ENCODE measurements around the gene RAB38.

The RAB38 gene

GRCh38 chr11:88174709-88175568 is at the start of gene RAB38:
RAB38 (minus strand) TSS chr11:88175443; CDS start chr11:88175384, 59 bp downstream.
- DNase-seq (ENCODE audit: low spot score), result no peak

- no peak for DNase-seq (ENCODE audit: low spot score)
These were observed 38.2 kb upstream of the RAB38 start for GRCh38 chr11:88213406-88213805.

DNA sequence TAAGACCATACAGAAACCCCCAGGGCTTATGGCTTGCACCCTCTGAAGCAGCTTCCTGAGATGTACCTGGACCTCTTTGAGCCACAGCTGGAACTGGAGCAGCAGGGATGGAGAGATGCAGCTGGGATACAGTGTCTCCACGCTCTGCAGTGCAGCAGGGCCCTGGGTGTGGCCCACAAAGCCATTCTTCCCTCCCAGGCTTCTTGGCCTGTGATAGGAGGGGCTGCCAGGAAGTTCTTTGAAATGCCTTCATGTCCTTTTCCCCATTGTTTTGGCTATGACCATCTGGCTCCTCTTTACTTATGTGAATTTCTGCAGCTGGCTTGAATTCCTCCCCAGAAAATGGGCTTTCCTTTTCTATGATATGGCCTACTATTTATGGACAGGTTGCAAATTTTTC is 37.1 kb upstream of the RAB38 start:
- no peak for DNase-seq (ENCODE audit: low spot score)

DNA sequence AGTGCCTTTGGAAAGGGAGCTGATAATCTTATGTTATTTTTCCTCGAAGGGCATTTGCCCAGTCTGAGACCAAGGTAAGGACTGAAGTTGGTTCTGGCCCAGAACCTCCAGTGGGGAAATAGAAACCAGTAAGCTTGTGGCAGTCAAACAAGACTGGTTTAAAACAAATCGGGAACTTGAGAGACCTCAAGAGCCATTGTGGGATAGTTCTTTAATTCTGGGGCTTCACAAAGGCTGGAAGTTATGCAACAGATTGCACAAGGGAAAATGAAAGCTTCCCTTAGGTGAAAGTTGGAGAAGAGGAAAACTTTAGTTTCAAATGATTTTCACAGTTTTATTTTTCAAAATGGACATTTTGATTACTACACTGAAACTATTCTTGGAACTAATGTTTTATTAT is 33.5 kb upstream of the RAB38 start:
- no peak for DNase-seq (ENCODE audit: low spot score)

GRCh38 chr11:88206751-88207150 is 31.5 kb upstream of the RAB38 start:
- DNase-seq (ENCODE audit: low spot score), result no peak

GRCh38 chr11:88204353-88204752 is 29.1 kb upstream of the RAB38 start:
- DNase-seq (ENCODE audit: low spot score), result no peak

DNA sequence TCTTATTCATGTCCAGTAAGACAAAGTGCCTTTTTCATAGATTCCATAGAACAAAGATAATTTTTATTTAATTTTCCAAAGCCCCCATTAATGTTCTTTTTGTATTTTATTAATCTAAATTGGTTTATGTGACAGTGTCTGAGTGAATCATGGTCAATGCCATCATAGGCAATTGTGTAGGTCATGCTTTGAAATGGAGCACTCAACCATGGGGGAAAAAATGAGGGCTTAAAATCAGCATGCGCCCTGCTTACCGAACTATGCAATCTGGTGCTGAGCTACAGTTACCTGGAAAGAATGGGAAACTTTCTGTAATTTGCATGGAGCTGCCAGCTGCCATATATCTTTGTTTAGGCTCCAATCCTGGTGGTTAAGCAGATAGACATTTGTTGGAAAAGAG is 28.4 kb upstream of the RAB38 start:
- DNase-seq (ENCODE audit: low spot score), result no peak

GRCh38 chr11:88202498-88202897 is 27.3 kb upstream of the RAB38 start:
- DNase-seq (ENCODE audit: low spot score), result no peak

- DNase-seq (ENCODE audit: low spot score), result no peak
These were observed 21.1 kb upstream of the RAB38 start for GRCh38 chr11:88196393-88196792.

GRCh38 chr11:88195908-88196307 is 20.7 kb upstream of the RAB38 start:
- DNase-seq (ENCODE audit: low spot score), result no peak

DNA sequence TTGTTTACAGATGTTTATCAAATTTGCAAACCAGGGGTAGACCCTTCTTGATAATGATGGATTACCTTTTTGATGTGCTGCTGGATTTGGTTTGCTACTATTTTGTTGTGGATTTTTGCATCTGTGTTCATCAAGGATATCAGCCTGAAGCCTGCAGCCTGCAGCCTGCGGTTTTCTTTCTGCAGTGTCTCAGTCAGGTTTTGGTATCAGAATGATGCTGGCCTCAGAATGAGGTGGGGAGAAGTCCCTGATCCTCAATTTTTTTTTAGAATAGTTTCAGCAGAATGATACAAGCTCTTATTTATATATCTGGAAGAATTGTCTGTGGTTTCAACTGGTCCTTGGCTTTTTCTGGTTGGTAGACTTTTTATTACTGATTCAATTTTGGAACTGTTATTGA is 19.7 kb upstream of the RAB38 start:
- no peak for DNase-seq (ENCODE audit: low spot score)

GRCh38 chr11:88193278-88193677 is 18.0 kb upstream of the RAB38 start:
- no peak for DNase-seq (ENCODE audit: low spot score)

- no peak for DNase-seq (ENCODE audit: low spot score)
These were observed 13.7 kb upstream of the RAB38 start for GRCh38 chr11:88188932-88189253.

- no peak for DNase-seq (ENCODE audit: low spot score)
These were observed 13.1 kb upstream of the RAB38 start for GRCh38 chr11:88188251-88188931.

GRCh38 chr11:88183233-88183632 is 8.0 kb upstream of the RAB38 start:
- DNase-seq (ENCODE audit: low spot score), result no peak

GRCh38 chr11:88181776-88182175 is 6.5 kb upstream of the RAB38 start:
- no peak for DNase-seq (ENCODE audit: low spot score)

DNA sequence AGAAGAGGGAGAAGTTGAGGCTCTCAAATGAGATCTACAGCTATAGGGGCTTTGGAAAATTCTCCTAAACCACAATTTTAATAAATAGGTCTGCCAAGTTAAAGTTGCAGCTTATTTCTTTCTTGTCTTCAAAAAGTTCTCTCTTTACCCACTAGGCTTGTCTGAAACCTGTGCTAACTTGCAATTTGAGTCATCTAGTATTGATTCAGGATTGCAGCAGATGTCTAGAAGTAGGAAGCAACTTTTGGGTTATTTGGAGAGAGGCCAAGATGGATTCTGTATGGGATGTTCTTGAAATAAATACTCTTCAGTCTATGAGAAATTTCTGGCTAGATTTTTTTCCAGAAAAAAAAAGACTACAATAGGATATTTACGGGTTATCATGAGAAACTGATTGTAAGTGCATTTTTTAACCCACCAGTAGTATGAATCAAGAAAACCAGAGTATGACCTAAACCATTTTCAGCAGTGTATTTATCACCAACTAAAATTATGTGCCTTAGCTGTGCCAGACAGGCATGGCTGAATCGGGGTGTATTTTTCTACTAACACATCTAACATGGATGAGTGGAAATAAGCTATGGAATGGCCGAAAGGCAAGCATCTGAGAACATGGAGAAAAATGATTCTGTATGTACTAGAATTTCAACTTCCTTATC is 4.9 kb upstream of the RAB38 start:
- DNase-seq (ENCODE audit: low spot score), result no peak

DNA sequence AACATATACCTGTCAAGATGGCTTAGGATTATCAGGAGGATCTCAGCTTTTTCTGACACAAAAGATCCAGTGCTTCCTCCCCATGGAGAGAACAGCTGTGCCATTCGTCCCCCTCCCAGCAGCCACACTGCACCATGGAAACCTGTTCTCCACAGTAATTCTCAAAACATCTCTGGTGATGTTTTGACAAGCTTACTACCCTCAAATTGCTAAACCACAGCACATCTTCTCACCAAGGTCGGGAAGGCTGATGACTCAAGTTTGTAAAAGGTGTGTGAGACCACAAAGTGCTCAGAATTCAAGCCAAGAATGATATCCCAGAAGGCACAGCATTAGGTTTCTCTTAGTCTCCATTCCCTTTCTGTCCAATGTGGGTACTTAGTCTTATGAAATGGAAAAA is 3.9 kb upstream of the RAB38 start:
- no peak for DNase-seq (ENCODE audit: low spot score)

- no peak for DNase-seq (ENCODE audit: low spot score)
These were observed 2.9 kb upstream of the RAB38 start for GRCh38 chr11:88178191-88178590.

DNA sequence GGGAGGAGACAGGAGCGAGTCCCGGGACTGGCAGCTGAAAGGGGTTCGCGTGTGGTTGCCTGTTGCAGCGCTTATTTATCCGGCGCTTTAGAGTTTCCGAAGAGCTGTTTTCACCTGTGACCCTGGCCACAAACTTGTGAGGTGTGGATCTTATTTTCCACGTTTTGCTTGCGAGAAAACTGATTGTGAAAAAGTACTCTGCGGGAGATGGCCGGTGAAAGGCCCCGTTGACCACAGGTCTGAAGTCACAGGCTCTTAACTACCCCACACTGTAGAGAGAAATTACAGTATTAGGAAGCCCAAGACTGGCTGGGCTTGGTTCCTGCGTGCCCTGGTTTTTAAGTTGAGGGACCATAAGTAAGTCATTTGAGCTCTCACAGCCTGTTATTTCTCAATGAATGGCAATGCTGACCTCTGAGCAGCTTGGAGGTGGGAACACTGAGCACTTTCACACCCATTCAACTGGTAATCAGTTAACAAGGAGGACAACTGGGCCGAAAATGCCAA is 379 bp upstream of the RAB38 start:
- no peak for DNase-seq (ENCODE audit: low spot score)

DNA sequence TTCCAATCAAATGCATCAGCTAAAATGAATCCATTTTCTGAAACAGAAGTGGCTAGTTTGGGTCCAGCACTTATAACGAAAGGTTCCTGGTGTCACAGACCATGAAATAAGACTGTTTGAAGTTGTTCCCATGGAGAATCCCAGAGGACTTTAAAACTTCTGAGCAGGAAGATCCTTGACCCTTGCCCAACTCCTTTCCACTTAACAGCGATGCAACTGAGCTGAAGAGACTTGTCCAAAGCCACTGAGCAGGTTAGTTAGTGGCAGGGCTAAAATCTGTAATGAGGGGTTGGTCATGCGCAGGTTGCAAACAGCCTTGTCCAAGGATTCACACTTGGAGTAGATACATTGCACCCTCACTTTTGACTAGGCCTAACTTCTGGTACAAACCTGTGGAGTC is 1.3 kb downstream of the RAB38 start:
- DNase-seq (ENCODE audit: low spot score), result no peak

- DNase-seq (ENCODE audit: low spot score), result no peak
These were observed 3.3 kb downstream of the RAB38 start for GRCh38 chr11:88171982-88172381.

GRCh38 chr11:88170673-88171072 is 4.6 kb downstream of the RAB38 start:
- no peak for DNase-seq (ENCODE audit: low spot score)

All from HuH-7 (cell line).